Measurements from ENCODE around the gene KDM3A.
"Not testable (repeated sequence)": the region's sequence is repeated elsewhere in the genome, so short reads cannot be mapped to it uniquely, and the experiment has no call there.

Gene KDM3A

GRCh38 chr2:86484385-86484784, 43.2 kb downstream of the KDM3A start:
- DNase-seq = no peak

GRCh38 chr2:86485103-86485502, 43.9 kb downstream of the KDM3A start:
- DNase-seq = no peak

GRCh38 chr2:86485802-86486201, 44.6 kb downstream of the KDM3A start:
- no peak for DNase-seq

- DNase-seq = no peak
These were observed 45.9 kb downstream of the KDM3A start for GRCh38 chr2:86487062-86487461.

GRCh38 chr2:86488561-86489250, 47.5 kb downstream of the KDM3A start:
- DNase-seq = no peak

GRCh38 chr2:86489542-86489941, 48.4 kb downstream of the KDM3A start:
- DNase-seq = no peak

GRCh38 chr2:86490245-86490644, 49.1 kb downstream of the KDM3A start:
- no peak for DNase-seq

GRCh38 chr2:86491088-86491487, 49.9 kb downstream of the KDM3A start:
- DNase-seq = no peak

- no peak for DNase-seq
These were observed 50.9 kb downstream of the KDM3A start for GRCh38 chr2:86492048-86492453.

- DNase-seq = not testable (repeated sequence)
These were observed 55.2 kb downstream of the KDM3A start for GRCh38 chr2:86496391-86496790.

- no peak for DNase-seq
These were observed 57.5 kb downstream of the KDM3A start for GRCh38 chr2:86498468-86499260.

GRCh38 chr2:86499326-86499725, 58.2 kb downstream of the KDM3A start:
- no peak for DNase-seq

- no peak for DNase-seq
These were observed 59.3 kb downstream of the KDM3A start for GRCh38 chr2:86500325-86501083.

GRCh38 chr2:86507600-86507999, 66.4 kb downstream of the KDM3A start:
- DNase-seq = no peak

GRCh38 chr2:86510436-86510933, 69.3 kb downstream of the KDM3A start:
- DNase-seq = no peak

- DNase-seq = no peak
These were observed 70.9 kb downstream of the KDM3A start for GRCh38 chr2:86512034-86512433.

GRCh38 chr2:86512892-86513291, 71.7 kb downstream of the KDM3A start:
- no peak for DNase-seq

- DNase-seq = no peak
These were observed 72.9 kb downstream of the KDM3A start for GRCh38 chr2:86513948-86514660.

- no peak for DNase-seq
These were observed 77.3 kb downstream of the KDM3A start for GRCh38 chr2:86518481-86518880.

GRCh38 chr2:86519349-86519748, 78.2 kb downstream of the KDM3A start:
- no peak for DNase-seq

GRCh38 chr2:86520153-86520552, 79.0 kb downstream of the KDM3A start:
- no peak for DNase-seq

- DNase-seq = no peak
These were observed 80.8 kb downstream of the KDM3A start for GRCh38 chr2:86521922-86522321.

GRCh38 chr2:86522711-86523110, 81.5 kb downstream of the KDM3A start:
- DNase-seq = no peak
